Fibroblast of pulmonary artery (primary cell): ENCODE data around the gene LMF1.

Experiments used
- DNase-seq: peaks from one replicate; pipeline ENCODE4 v3.0.0-alpha.2; 2010; ENCODE audit warnings: low read depth
- H3K4me3 ChIP-seq: replicated peaks from 2 replicates; pipeline ENCODE4 v1.5.1; 2011; ENCODE audit warnings: low read depth, mild to moderate bottlenecking, control low read depth, low read length, moderate library complexity
- CTCF ChIP-seq: IDR thresholded peaks from 2 replicates; pipeline ENCODE4 v1.5.1; 2011; ENCODE audit warnings: mild to moderate bottlenecking, control low read depth, low read length, inconsistent platforms; ENCODE audit errors: missing control alignments

LMF1 gene

GRCh38 chr16:932831-933330 is 37.9 kb downstream of the LMF1 start:
- DNase-seq, result no peak
- H3K4me3 ChIP-seq, result no peak overlapping the region
- TF ChIP-seq CTCF, result no peak

GRCh38 chr16:931626-932500 is 38.9 kb downstream of the LMF1 start:
- no peak for TF ChIP-seq CTCF
- no peak overlapping the region for H3K4me3 ChIP-seq
- DNase-seq, result no peak

- no peak for TF ChIP-seq CTCF
- DNase-seq, result no peak
Observed at GRCh38 chr16:931171-931570, 39.6 kb downstream of the LMF1 start.

DNA sequence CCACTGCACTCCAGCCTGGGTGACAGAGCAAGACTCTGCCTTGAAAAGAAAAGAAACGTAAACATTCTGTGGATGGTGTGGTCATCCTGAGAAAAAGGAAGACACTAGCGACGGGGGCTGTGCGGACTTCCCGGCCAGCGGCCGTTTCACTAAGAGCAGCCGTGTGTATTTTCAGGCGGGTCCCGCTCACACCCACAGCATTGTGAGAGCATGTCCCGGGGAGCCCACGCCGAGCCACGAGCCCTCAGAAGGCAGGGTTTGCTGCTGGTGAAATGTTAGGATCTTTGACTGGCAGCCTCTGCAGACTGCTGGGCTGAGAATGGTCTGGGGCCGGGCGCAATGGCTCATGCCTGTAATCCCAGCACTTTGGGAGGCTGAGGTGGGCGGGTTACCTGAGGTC is 40.3 kb downstream of the LMF1 start:
- H3K4me3 ChIP-seq, result no peak overlapping the region
- no peak for TF ChIP-seq CTCF
- no peak for DNase-seq

More at GRCh38 chr16:931171-931570, 39.6 kb downstream of the LMF1 start:
- H3K4me3 ChIP-seq, result no peak overlapping the region

GRCh38 chr16:930076-930475 is 40.7 kb downstream of the LMF1 start:
- no peak overlapping the region for H3K4me3 ChIP-seq
- no peak for DNase-seq
- TF ChIP-seq CTCF, result no peak

DNA sequence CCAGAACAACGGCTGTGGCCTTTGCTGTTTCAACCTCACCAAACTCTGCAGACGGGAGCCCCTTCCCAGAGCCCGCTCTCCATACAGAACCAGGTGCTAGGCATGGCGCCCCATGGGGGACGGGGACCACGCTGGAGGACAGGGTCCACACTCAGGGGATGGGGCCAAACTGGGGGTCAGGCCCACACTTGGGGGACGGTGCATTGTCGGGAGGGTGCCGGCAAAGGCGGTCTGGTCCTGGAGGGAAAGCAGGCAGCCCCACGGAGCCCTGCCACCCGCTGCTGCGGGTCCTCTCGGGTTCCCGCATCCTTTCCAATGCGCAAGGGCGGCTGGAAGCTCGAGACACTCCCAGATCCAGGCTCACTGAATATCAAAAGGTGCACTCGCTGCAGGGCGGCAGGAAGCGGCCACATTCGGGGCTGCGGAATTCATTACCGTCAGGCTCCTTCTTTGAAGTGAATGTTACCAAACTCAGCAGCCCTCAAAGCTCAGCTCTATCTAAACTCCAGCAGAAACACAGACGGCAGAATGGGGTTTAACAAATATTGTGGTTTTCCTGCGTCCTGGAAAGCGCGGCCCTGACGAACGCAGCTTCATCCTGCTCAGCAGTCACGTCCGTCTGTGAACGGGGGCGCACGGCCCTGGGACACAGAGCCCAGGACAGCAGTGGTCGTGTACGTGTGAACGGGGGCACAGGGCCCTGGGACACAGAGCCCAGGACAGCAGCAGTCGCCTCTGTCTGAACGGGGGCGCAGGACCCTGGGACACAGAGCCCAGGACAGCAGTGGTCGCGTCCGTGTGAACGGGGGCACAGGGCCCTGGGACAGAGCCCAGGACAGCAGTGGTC is 41.3 kb downstream of the LMF1 start:
- H3K4me3 ChIP-seq, result no peak overlapping the region
- DNase-seq, result no peak
- no peak for TF ChIP-seq CTCF
